K562 (cell line): Measurements from ENCODE around the gene SNRPB. TPM values are rescaled to one million over a fixed set of nuclear protein-coding genes. Genes with fewer than 3 reads are reported as not detected.

Experiments used
- C11orf30 ChIP-seq: fragments of 450-650 bp; IDR thresholded peaks from 2 replicates; pipeline ENCODE4 v1.6.1; 2016; ENCODE audit warnings: low read depth, mild to moderate bottlenecking
- CSDE1 ChIP-seq, 2 experiments: fragments of 450-650 bp; IDR thresholded peaks; 2 replicates each; pipeline ENCODE4 v1.6.1; 2016; ENCODE audit warnings: mild to moderate bottlenecking in 1 of 2
- CXXC5 ChIP-seq: fragments of 250-450 bp; sonication (Bioruptor Pico); IDR thresholded peaks from 2 replicates; pipeline ENCODE4 v1.8.0; 2022; ENCODE audit warnings: inconsistent platforms, mild to moderate bottlenecking, moderate library complexity
- DIDO1 ChIP-seq: fragments of 450-650 bp; IDR thresholded peaks from 2 replicates; pipeline ENCODE4 v1.6.1; 2016; ENCODE audit warnings: low read depth, missing biosample characterization, missing genetic modification characterization
- FUS ChIP-seq: fragments of 200-400 bp; formaldehyde crosslinking; optimal IDR thresholded peaks from 2 replicates; pipeline ENCODE3; 2017; ENCODE audit warnings: low read depth, low read length
- GABPA ChIP-seq: fragments of 200-800 bp; sonication (Bioruptor generic); conservative IDR thresholded peaks from 2 replicates; pipeline ENCODE4 v1.6.1; 2016; ENCODE audit warnings: low read depth, missing genetic modification characterization, missing compliant biosample characterization
- GTF2A2 ChIP-seq: IDR thresholded peaks from 2 replicates; pipeline ENCODE4 v1.6.1; 2016; ENCODE audit warnings: mild to moderate bottlenecking, missing genetic modification characterization, missing compliant biosample characterization
- HDAC3 ChIP-seq: fragments of 450-650 bp; IDR thresholded peaks from 2 replicates; pipeline ENCODE4 v1.6.1; 2018; ENCODE audit warnings: borderline replicate concordance, mild to moderate bottlenecking, moderate library complexity; ENCODE audit not compliant: partially characterized antibody
- MXD1 ChIP-seq: fragments of 250-450 bp; sonication (Bioruptor Pico); IDR thresholded peaks from 2 replicates; pipeline ENCODE4 v1.8.0; 2021; ENCODE audit warnings: borderline replicate concordance, mild to moderate bottlenecking, moderate library complexity; ENCODE audit not compliant: poor library complexity, severe bottlenecking
- PHB2 ChIP-seq: fragments of 450-650 bp; IDR thresholded peaks from 2 replicates; pipeline ENCODE4 v1.6.1; 2017; ENCODE audit warnings: low read depth
- POLR2H ChIP-seq: IDR thresholded peaks from 2 replicates; pipeline ENCODE4 v1.6.1; 2016; ENCODE audit warnings: missing genetic modification characterization, low read depth, mild to moderate bottlenecking, control low read depth, missing compliant biosample characterization, moderate library complexity
- RBM34 ChIP-seq: fragments of 200-400 bp; formaldehyde crosslinking; IDR thresholded peaks from 2 replicates; pipeline ENCODE4 v1.6.1; 2018; ENCODE audit warnings: low read length, borderline replicate concordance; ENCODE audit not compliant: insufficient read depth
- TAF15 ChIP-seq: fragments of 200-400 bp; formaldehyde crosslinking; IDR thresholded peaks from 2 replicates; pipeline ENCODE4 v1.6.1; 2017; ENCODE audit warnings: mild to moderate bottlenecking, low read depth, low read length, moderate library complexity
- ZBTB9 ChIP-seq: fragments of 450-650 bp; formaldehyde crosslinking; IDR thresholded peaks from 2 replicates; pipeline ENCODE4 v1.4.0; 2020; ENCODE audit warnings: mild to moderate bottlenecking, moderate library complexity
- ZNF174 ChIP-seq: fragments of 250-450 bp; sonication (Bioruptor Pico); IDR thresholded peaks from 2 replicates; pipeline ENCODE4 v1.4.0; 2020; ENCODE audit warnings: mild to moderate bottlenecking
- ZNF436 ChIP-seq: fragments of 250-450, 450-650 bp; sonication (Bioruptor Pico); formaldehyde crosslinking; IDR thresholded peaks from 2 replicates; pipeline ENCODE4 v1.7.0; 2020; ENCODE audit warnings: mild to moderate bottlenecking
- ZNF445 ChIP-seq: fragments of 250-450 bp; sonication (Bioruptor Pico); IDR thresholded peaks from 2 replicates; pipeline ENCODE4 v1.4.0; 2020; ENCODE audit warnings: low read depth, mild to moderate bottlenecking, moderate library complexity
- ZNF668 ChIP-seq: fragments of 250-450 bp; sonication (Bioruptor Pico); IDR thresholded peaks from 2 replicates; pipeline ENCODE4 v1.8.0; 2022; ENCODE audit warnings: mild to moderate bottlenecking, inconsistent platforms
- polyA plus RNA-seq, 8 experiments: library from polyadenylated mRNA; depleted of rRNA in 4 of 8; stranded (reverse) in 5 of 8; unstranded in 3 of 8; fragments of >200 nt; fragmentation: Nextera tagmentation in 2 of 8; fragmentation: Illumina TruSeq in 1 of 8; extraction: Ambion mirVana in 2 of 8; extraction: Trizol in 1 of 8; gene quantifications; 2 replicates each; pipeline versions ENCODE4 v1.2.1 to v1.2.3, GENCODE V29; 2011 to 2014; ENCODE audit warnings: inconsistent platforms in 1 of 8, missing spikeins in 1 of 8
- total RNA-seq, 7 experiments: library from RNA; depleted of rRNA in 6 of 7; stranded (reverse); fragments of >200 nt in 6 of 7; fragmentation: Illumina TruSeq in 2 of 7; extraction: Trizol in 2 of 7; gene quantifications; 2 replicates each; pipeline versions ENCODE4 v1.2.1 to v1.2.3, GENCODE V29; 2011 to 2021; ENCODE audit warnings: low replicate concordance in 1 of 7
- TF ChIP-seq, protein P1 (sequence below): fragments of 250-450 bp; sonication (Bioruptor Pico); IDR thresholded peaks from 2 replicates; pipeline ENCODE4 v1.4.0; 2020; ENCODE audit warnings: mild to moderate bottlenecking
- TF ChIP-seq, protein P2 (sequence below), 3 experiments: fragments of 200-800 bp in 1 of 3; sonication (Bioruptor generic) in 1 of 3; sonication (generic) in 1 of 3; formaldehyde crosslinking in 1 of 3; IDR thresholded peaks; 2 replicates each; pipeline versions ENCODE4 v1.6.1 to v1.8.0; 2016 to 2022; ENCODE audit warnings: mild to moderate bottlenecking in 2 of 3, missing compliant biosample characterization in 2 of 3, missing genetic modification characterization in 2 of 3, missing genetic modification reagents in 1 of 3
- TF ChIP-seq, protein P3 (sequence below): sonication (generic); formaldehyde crosslinking; IDR thresholded peaks from 2 replicates; pipeline ENCODE4 v1.8.0; 2022; ENCODE audit warnings: missing genetic modification reagents, mild to moderate bottlenecking, borderline replicate concordance

Gene SNRPB
- total and polyA plus RNA-seq, 9 of the 15 experiments (the other 6 are each of a cell fraction or from before 2014, with no cell fraction given) = 13.1 to 615 (median 266) TPM

GRCh38 chr20:2470423-2471193 lies at the start of gene SNRPB (continued):
- TF ChIP-seq HDAC3 (peak; percentile 23), ZBTB9 (CRISPR knock-in tag) (no peak), GABPA (tag) (peak; percentile 100), TAF15 (no peak), POLR2H (peak; percentile 90), MXD1 (CRISPR knock-in tag) (no peak), ZNF436 (CRISPR knock-in tag) (no peak), FUS (no peak), ZNF445 (CRISPR knock-in tag) (no peak), CXXC5 (CRISPR knock-in tag) (peak; percentile 71), DIDO1 (tag) (peak; percentile 67; the same call in 1 of the 2 replicates), GTF2A2 (tag) (no peak), C11orf30 (peak; percentile 74), ZNF668 (CRISPR knock-in tag) (no peak), PHB2 (no peak), ZNF174 (CRISPR knock-in tag) (no peak), RBM34 (no peak), CSDE1 (IDR thresholded peaks at IDR 0.05) (peak in 1 of 2 experiments; percentile 38; a peak in 1 of 4 replicates)
- TF ChIP-seq, protein P1, sequence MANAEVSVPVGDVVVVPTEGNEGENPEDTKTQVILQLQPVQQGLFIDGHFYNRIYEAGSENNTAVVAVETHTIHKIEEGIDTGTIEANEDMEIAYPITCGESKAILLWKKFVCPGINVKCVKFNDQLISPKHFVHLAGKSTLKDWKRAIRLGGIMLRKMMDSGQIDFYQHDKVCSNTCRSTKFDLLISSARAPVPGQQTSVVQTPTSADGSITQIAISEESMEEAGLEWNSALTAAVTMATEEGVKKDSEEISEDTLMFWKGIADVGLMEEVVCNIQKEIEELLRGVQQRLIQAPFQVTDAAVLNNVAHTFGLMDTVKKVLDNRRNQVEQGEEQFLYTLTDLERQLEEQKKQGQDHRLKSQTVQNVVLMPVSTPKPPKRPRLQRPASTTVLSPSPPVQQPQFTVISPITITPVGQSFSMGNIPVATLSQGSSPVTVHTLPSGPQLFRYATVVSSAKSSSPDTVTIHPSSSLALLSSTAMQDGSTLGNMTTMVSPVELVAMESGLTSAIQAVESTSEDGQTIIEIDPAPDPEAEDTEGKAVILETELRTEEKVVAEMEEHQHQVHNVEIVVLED = no peak
- TF ChIP-seq, protein P2, sequence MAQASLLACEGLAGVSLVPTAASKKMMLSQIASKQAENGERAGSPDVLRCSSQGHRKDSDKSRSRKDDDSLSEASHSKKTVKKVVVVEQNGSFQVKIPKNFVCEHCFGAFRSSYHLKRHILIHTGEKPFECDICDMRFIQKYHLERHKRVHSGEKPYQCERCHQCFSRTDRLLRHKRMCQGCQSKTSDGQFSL (CRISPR knock-in tag; IDR thresholded peaks at IDR 0.05) = no peak
- TF ChIP-seq, protein P2 (tag; IDR thresholded peaks at IDR 0.05) = no peak
- TF ChIP-seq, protein P3, sequence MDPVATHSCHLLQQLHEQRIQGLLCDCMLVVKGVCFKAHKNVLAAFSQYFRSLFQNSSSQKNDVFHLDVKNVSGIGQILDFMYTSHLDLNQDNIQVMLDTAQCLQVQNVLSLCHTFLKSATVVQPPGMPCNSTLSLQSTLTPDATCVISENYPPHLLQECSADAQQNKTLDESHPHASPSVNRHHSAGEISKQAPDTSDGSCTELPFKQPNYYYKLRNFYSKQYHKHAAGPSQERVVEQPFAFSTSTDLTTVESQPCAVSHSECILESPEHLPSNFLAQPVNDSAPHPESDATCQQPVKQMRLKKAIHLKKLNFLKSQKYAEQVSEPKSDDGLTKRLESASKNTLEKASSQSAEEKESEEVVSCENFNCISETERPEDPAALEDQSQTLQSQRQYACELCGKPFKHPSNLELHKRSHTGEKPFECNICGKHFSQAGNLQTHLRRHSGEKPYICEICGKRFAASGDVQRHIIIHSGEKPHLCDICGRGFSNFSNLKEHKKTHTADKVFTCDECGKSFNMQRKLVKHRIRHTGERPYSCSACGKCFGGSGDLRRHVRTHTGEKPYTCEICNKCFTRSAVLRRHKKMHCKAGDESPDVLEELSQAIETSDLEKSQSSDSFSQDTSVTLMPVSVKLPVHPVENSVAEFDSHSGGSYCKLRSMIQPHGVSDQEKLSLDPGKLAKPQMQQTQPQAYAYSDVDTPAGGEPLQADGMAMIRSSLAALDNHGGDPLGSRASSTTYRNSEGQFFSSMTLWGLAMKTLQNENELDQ (CRISPR knock-in tag) = no peak
